Muscle of leg (tissue), 16 donors: ENCODE results near the gene AQP9. TPM values are rescaled to one million over a fixed set of nuclear protein-coding genes. Genes with fewer than 3 reads are reported as not detected.
"Not testable (repeated sequence)": the region's sequence is repeated elsewhere in the genome, so short reads cannot be mapped to it uniquely, and the experiment has no call there.

Experiments
- DNase-seq: peaks from one replicate; pipeline ENCODE4 v3.0.0; 2013
- H3K27ac ChIP-seq: one replicate; pipeline ENCODE4 v1.5.1; 2013; ENCODE audit warnings: mild to moderate bottlenecking, low read length, control low read depth
- H3K27me3 ChIP-seq: one replicate; pipeline ENCODE4 v1.6.1; 2013; ENCODE audit warnings: low read length; ENCODE audit not compliant: control insufficient read depth, insufficient read depth
- H3K36me3 ChIP-seq: one replicate; pipeline ENCODE4 v1.6.1; 2013; ENCODE audit warnings: low read length; ENCODE audit not compliant: control insufficient read depth, insufficient read depth
- H3K4me1 ChIP-seq: one replicate; pipeline ENCODE4 v1.6.1; 2013; ENCODE audit warnings: low read length; ENCODE audit not compliant: control insufficient read depth, insufficient read depth
- H3K4me3 ChIP-seq: one replicate; pipeline ENCODE4 v1.5.1; 2013; ENCODE audit warnings: low read length, control low read depth
- H3K9me3 ChIP-seq: replicated peaks from 2 replicates; pipeline ENCODE4 v1.6.1; 2013; ENCODE audit warnings: low read depth, low read length; ENCODE audit not compliant: control insufficient read depth
- WGBS: methylation state at CpG from one replicate; pipeline ENCODE4 v1.1.5; 2013; ENCODE audit warnings: missing lambda C conversion rate; ENCODE audit not compliant: insufficient coverage; 5-methylcytosine and 5-hydroxymethylcytosine counted together
- long read RNA-seq, 11 donors: transcript quantifications; one replicate each; lab custom pipeline, GENCODE V29; 2026
- polyA plus RNA-seq, 8 donors: library from polyadenylated mRNA; unstranded; fragments of 120-200 nt; gene quantifications; one replicate each; pipeline versions ENCODE4 v1.2.1 to v1.2.3, GENCODE V29; 2013; ENCODE audit warnings: inconsistent platforms in 1 of 8, low replicate concordance in 1 of 8; ENCODE audit not compliant: insufficient read length in 8 of 8, insufficient read depth in 1 of 8
- total RNA-seq: library from RNA; stranded (reverse); fragments of 120-200 nt; gene quantifications from one replicate; pipeline ENCODE4 v1.2.4, GENCODE V29; 2013

The AQP9 gene
- total RNA-seq (0.09 TPM), polyA plus RNA-seq (under 1 TPM in 7 of 8 donors, not detected in 1; 0.05 to 0.72 (median 0.14) TPM)
- long read RNA-seq, donor 1 = 0 reads
- long read RNA-seq, donor 2 = 0 reads
- long read RNA-seq, donor 3 = 0 reads
- long read RNA-seq, donor 4 = 0 reads
- long read RNA-seq, donor 5 = 0 reads
- long read RNA-seq, donor 6 = 0 reads
- long read RNA-seq, donor 7 = 0 reads
- long read RNA-seq, donor 8 = 0 reads
- long read RNA-seq, donor 9 = 0 reads
- long read RNA-seq, donor 10 = 0 reads
- long read RNA-seq, donor 11 = 0 reads

GRCh38 chr15:58138106-58138505 is at the start of gene AQP9:
Gene AQP9 (plus strand): TSS chr15:58138381. CDS start chr15:58138566, 185 bp downstream.
- H3K36me3 ChIP-seq = no peaks in the 10 kb centered on the region
- 88% methylated on average over 6 of the region's 7 CpGs for WGBS
- H3K27ac ChIP-seq = peak within 1 kb of the TSS; percentile 63
- peaks cover 2% of the 10 kb centered on the region for H3K4me1 ChIP-seq
- no peak for DNase-seq
- no peaks in the 10 kb centered on the region for H3K9me3 ChIP-seq
- H3K4me3 ChIP-seq = no peak within 1 kb of the TSS
- H3K27me3 ChIP-seq = no peaks in the 10 kb centered on the region

GRCh38 chr15:58095415-58095814 is 42.8 kb upstream of the AQP9 start:
- H3K27ac ChIP-seq = no peak overlapping the region
- H3K36me3 ChIP-seq = no peaks in the 10 kb centered on the region
- H3K9me3 ChIP-seq = no peaks in the 10 kb centered on the region
- WGBS = no CpG with 5 or more reads among the region's 2 CpGs
- no peak for DNase-seq
- no peaks in the 10 kb centered on the region for H3K27me3 ChIP-seq
- no peaks in the 10 kb centered on the region for H3K4me1 ChIP-seq
- no peak overlapping the region for H3K4me3 ChIP-seq

- H3K9me3 ChIP-seq = no peaks in the 10 kb centered on the region
- H3K27me3 ChIP-seq = no peaks in the 10 kb centered on the region
- WGBS = no CpG with 5 or more reads among the region's 6 CpGs
- H3K27ac ChIP-seq = no peak overlapping the region
- no peak for DNase-seq
- H3K4me1 ChIP-seq = no peaks in the 10 kb centered on the region
- no peak overlapping the region for H3K4me3 ChIP-seq
- H3K36me3 ChIP-seq = no peaks in the 10 kb centered on the region
Observed at GRCh38 chr15:58096529-58097084, 41.6 kb upstream of the AQP9 start.

- DNase-seq = no peak
- peaks cover 2% of the 10 kb centered on the region for H3K27me3 ChIP-seq
- no peak overlapping the region for H3K27ac ChIP-seq
- no peaks in the 10 kb centered on the region for H3K36me3 ChIP-seq
- H3K4me1 ChIP-seq = no peaks in the 10 kb centered on the region
- no peak overlapping the region for H3K4me3 ChIP-seq
- no peaks in the 10 kb centered on the region for H3K9me3 ChIP-seq
Observed at GRCh38 chr15:58103482-58103881, 34.7 kb upstream of the AQP9 start.

GRCh38 chr15:58108117-58108516 is 30.1 kb upstream of the AQP9 start:
- Histone ChIP-seq H3K4me1 (no peaks in the 10 kb centered on the region), H3K4me3 (no peak overlapping the region), H3K36me3 (no peaks in the 10 kb centered on the region), H3K9me3 (no peaks in the 10 kb centered on the region), H3K27me3 (peaks cover 2% of the 10 kb centered on the region), H3K27ac (no peak overlapping the region)
- WGBS = 76% methylated on average over 2 of the region's 2 CpGs
- DNase-seq = no peak

GRCh38 chr15:58109419-58109818 is 28.8 kb upstream of the AQP9 start:
- peaks cover 2% of the 10 kb centered on the region for H3K27me3 ChIP-seq
- no peak for DNase-seq

GRCh38 chr15:58110999-58111717 is 27.0 kb upstream of the AQP9 start:
- H3K36me3 ChIP-seq = no peaks in the 10 kb centered on the region
- no peak overlapping the region for H3K27ac ChIP-seq
- WGBS = 86% methylated on average over 1 of the region's 6 CpGs
- no peak overlapping the region for H3K4me3 ChIP-seq
- H3K9me3 ChIP-seq = no peaks in the 10 kb centered on the region
- no peaks in the 10 kb centered on the region for H3K4me1 ChIP-seq
- no peaks in the 10 kb centered on the region for H3K27me3 ChIP-seq
- no peak for DNase-seq

More at GRCh38 chr15:58109419-58109818, 28.8 kb upstream of the AQP9 start:
- Histone ChIP-seq H3K36me3 (no peaks in the 10 kb centered on the region), H3K4me3 (no peak overlapping the region), H3K4me1 (no peaks in the 10 kb centered on the region), H3K27ac (no peak overlapping the region), H3K9me3 (no peaks in the 10 kb centered on the region)
- 91% methylated on average over 2 of the region's 3 CpGs for WGBS

- Histone ChIP-seq H3K4me3 (no peak overlapping the region), H3K36me3 (no peaks in the 10 kb centered on the region), H3K4me1 (no peaks in the 10 kb centered on the region), H3K27ac (no peak overlapping the region), H3K27me3 (no peaks in the 10 kb centered on the region), H3K9me3 (no peaks in the 10 kb centered on the region)
- WGBS = 91% methylated on average over 5 of the region's 5 CpGs
- no peak for DNase-seq
Observed at GRCh38 chr15:58111718-58112104, 26.5 kb upstream of the AQP9 start.

- DNase-seq, H3K4me1 ChIP-seq, H3K36me3 ChIP-seq, H3K4me3 ChIP-seq, H3K9me3 ChIP-seq, H3K27ac ChIP-seq, H3K27me3 ChIP-seq: not testable (repeated sequence)
- WGBS = no CpG with 5 or more reads among the region's 5 CpGs
Observed at GRCh38 chr15:58113358-58113757, 24.8 kb upstream of the AQP9 start.

GRCh38 chr15:58114388-58114787 is 23.8 kb upstream of the AQP9 start:
- 83% methylated on average over 1 of the region's 3 CpGs for WGBS
- Histone ChIP-seq H3K27me3 (no peaks in the 10 kb centered on the region), H3K4me3 (no peak overlapping the region), H3K4me1 (no peaks in the 10 kb centered on the region), H3K9me3 (no peaks in the 10 kb centered on the region), H3K27ac (no peak overlapping the region), H3K36me3 (no peaks in the 10 kb centered on the region)
- no peak for DNase-seq
